ENCODE data around the gene GHRH.

GRCh38 chr20:37294262-37294981, 32.8 kb upstream of the GHRH start:
- no peak for TF ChIP-seq CTCF (IDR thresholded peaks at IDR 0.05)
- TF ChIP-seq POLR2A (IDR thresholded peaks at IDR 0.05) = no peak
